Adrenal gland (tissue), 5 donors: Measurements from ENCODE around the gene RIC8A.

Experiments
- POLR2A ChIP-seq, 2 donors: fragments of 450-650 bp; IDR thresholded peaks; one replicate each; pipeline ENCODE4 v1.6.1; 2017; ENCODE audit warnings: antibody characterized with exemption in 2 of 2, mild to moderate bottlenecking in 2 of 2, moderate library complexity in 1 of 2
- TF ChIP-seq, protein P1 (sequence below), 6 experiments: fragments of 450-650 bp in 4 of 6; fragments of 200-600 bp in 2 of 6; sonication (generic) in 1 of 6; IDR thresholded peaks; 1 replicate in 5 of 6; 2 replicates in 1 of 6; pipeline versions ENCODE4 v1.5.1 to v1.8.0; 2016 to 2021; ENCODE audit warnings: antibody characterized with exemption in 6 of 6, mild to moderate bottlenecking in 2 of 6, moderate library complexity in 1 of 6
- donor health status: DM: no; HTN: no; CAD: no.

DNA sequence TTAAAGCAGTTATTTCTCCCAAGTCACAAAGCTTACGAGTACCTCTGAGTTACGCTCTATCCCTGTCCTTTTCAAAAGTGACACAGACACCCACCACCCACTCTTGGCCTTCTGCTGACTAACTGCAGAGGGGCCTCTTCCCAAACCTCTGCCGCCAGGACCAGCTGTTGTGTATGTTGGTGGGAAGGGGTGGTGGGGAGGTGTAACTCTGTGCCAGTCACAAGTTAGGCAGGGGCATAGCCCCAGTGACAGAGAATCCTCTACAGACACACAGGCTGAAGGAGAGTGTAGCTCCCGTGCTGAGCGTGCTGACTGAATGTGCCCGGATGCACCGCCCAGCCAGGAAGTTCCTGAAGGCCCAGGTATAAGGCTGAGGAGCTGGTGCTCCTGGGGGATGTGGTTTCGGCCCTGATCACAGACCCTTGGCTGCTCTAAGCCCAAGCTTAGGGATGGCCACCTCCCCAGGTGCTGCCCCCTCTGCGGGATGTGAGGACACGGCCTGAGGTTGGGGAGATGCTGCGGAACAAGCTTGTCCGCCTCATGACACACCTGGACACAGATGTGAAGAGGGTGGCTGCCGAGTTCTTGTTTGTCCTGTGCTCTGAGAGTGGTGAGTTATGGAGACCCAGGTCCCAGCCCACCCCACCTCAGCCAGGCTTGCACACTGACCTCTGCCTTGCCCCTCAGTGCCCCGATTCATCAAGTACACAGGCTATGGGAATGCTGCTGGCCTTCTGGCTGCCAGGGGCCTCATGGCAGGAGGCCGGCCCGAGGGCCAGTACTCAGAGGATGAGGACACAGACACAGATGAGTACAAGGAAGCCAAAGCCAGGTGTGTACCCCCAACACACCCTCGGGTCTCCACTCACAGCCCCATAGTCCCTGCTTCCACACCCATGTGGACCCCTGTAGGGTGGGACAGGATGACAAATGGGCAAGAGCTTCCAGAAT lies 4.9 kb downstream of the RIC8A start:
- no peak for TF ChIP-seq POLR2A (IDR thresholded peaks at IDR 0.05)
- TF ChIP-seq, protein P1, sequence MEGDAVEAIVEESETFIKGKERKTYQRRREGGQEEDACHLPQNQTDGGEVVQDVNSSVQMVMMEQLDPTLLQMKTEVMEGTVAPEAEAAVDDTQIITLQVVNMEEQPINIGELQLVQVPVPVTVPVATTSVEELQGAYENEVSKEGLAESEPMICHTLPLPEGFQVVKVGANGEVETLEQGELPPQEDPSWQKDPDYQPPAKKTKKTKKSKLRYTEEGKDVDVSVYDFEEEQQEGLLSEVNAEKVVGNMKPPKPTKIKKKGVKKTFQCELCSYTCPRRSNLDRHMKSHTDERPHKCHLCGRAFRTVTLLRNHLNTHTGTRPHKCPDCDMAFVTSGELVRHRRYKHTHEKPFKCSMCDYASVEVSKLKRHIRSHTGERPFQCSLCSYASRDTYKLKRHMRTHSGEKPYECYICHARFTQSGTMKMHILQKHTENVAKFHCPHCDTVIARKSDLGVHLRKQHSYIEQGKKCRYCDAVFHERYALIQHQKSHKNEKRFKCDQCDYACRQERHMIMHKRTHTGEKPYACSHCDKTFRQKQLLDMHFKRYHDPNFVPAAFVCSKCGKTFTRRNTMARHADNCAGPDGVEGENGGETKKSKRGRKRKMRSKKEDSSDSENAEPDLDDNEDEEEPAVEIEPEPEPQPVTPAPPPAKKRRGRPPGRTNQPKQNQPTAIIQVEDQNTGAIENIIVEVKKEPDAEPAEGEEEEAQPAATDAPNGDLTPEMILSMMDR (IDR thresholded peaks at IDR 0.05): no peak
